Liver (tissue), 9 donors: ENCODE data around the gene GPR183. TPM values are rescaled to one million over a fixed set of nuclear protein-coding genes. Genes with fewer than 3 reads are reported as not detected.
"Not testable (repeated sequence)": the region's sequence is repeated elsewhere in the genome, so short reads cannot be mapped to it uniquely, and the experiment has no call there.

Experiments
- DNase-seq: peaks from one replicate; pipeline ENCODE4 v3.0.0-alpha.2; 2017; ENCODE audit warnings: low spot score
- H3K27ac ChIP-seq, 2 donors: one replicate each; pipeline ENCODE4 v1.7.0; 2013; ENCODE audit warnings: inconsistent platforms in 2 of 2, low read length in 2 of 2, control low read depth in 1 of 2, low read depth in 1 of 2, mild to moderate bottlenecking in 1 of 2
- H3K27me3 ChIP-seq, 4 donors: one replicate each; pipeline versions ENCODE4 v1.6.1 to v1.7.0; 2013; ENCODE audit warnings: low read length in 3 of 4, inconsistent platforms in 1 of 4, mild to moderate bottlenecking in 1 of 4, moderate library complexity in 1 of 4; ENCODE audit not compliant: control insufficient read depth in 4 of 4, insufficient read depth in 4 of 4
- H3K36me3 ChIP-seq, 4 donors: one replicate each; pipeline versions ENCODE4 v1.6.1 to v1.7.0; 2013; ENCODE audit warnings: low read length in 3 of 4, mild to moderate bottlenecking in 3 of 4, low read depth in 1 of 4, moderate library complexity in 1 of 4; ENCODE audit not compliant: control insufficient read depth in 4 of 4, insufficient read depth in 3 of 4
- H3K4me1 ChIP-seq, 4 donors: one replicate each; pipeline versions ENCODE4 v1.6.1 to v1.7.0; 2013; ENCODE audit warnings: low read length in 3 of 4, mild to moderate bottlenecking in 3 of 4, moderate library complexity in 1 of 4; ENCODE audit not compliant: control insufficient read depth in 4 of 4, insufficient read depth in 4 of 4
- H3K4me3 ChIP-seq, 3 donors: one replicate each; pipeline versions ENCODE4 v1.6.1 to v1.7.0; 2013; ENCODE audit warnings: low read length in 3 of 3, control low read depth in 1 of 3, low read depth in 1 of 3, mild to moderate bottlenecking in 1 of 3
- H3K9ac ChIP-seq, 2 donors: one replicate each; pipeline ENCODE4 v1.7.0; 2013; ENCODE audit warnings: low read length in 2 of 2, mild to moderate bottlenecking in 2 of 2, moderate library complexity in 2 of 2, control low read depth in 1 of 2, low read depth in 1 of 2
- H3K9me3 ChIP-seq, 4 donors: one replicate each; pipeline versions ENCODE4 v1.6.1 to v1.7.0; 2013; ENCODE audit warnings: low read length in 3 of 4; ENCODE audit not compliant: control insufficient read depth in 4 of 4
- EGR1 ChIP-seq, 2 donors: IDR thresholded peaks; 2 replicates each; pipeline ENCODE4 v1.6.1; 2016 to 2018; ENCODE audit warnings: antibody characterized with exemption in 2 of 2, low read depth in 2 of 2
- FOXA1 ChIP-seq: IDR thresholded peaks from 2 replicates; pipeline ENCODE4 v1.6.1; 2016; ENCODE audit warnings: antibody characterized with exemption
- FOXA2 ChIP-seq: IDR thresholded peaks from 2 replicates; pipeline ENCODE4 v1.6.1; 2016; ENCODE audit warnings: antibody characterized with exemption
- GABPA ChIP-seq, 2 donors: IDR thresholded peaks in 1 of 2; conservative IDR thresholded peaks in 1 of 2; 2 replicates each; pipeline ENCODE4 v1.6.1; 2016; ENCODE audit warnings: antibody characterized with exemption in 2 of 2, mild to moderate bottlenecking in 1 of 2, moderate library complexity in 1 of 2
- HNF4A ChIP-seq, 2 donors: conservative IDR thresholded peaks; 2 replicates each; pipeline ENCODE4 v1.6.1; 2016; ENCODE audit warnings: antibody characterized with exemption in 2 of 2, mild to moderate bottlenecking in 2 of 2
- HNF4G ChIP-seq: IDR thresholded peaks from 2 replicates; pipeline ENCODE4 v1.6.1; 2016; ENCODE audit warnings: antibody characterized with exemption
- JUND ChIP-seq, 2 donors: IDR thresholded peaks; 2 replicates each; pipeline ENCODE4 v1.6.1; 2016; ENCODE audit warnings: antibody characterized with exemption in 2 of 2
- NR2F2 ChIP-seq: IDR thresholded peaks from 2 replicates; pipeline ENCODE4 v1.6.1; 2016; ENCODE audit warnings: antibody characterized with exemption
- SP1 ChIP-seq: IDR thresholded peaks from 2 replicates; pipeline ENCODE4 v1.6.1; 2018; ENCODE audit warnings: antibody characterized with exemption, mild to moderate bottlenecking
- TAF1 ChIP-seq: conservative IDR thresholded peaks from 2 replicates; pipeline ENCODE4 v1.6.1; 2016; ENCODE audit warnings: antibody characterized with exemption, mild to moderate bottlenecking
- WGBS: extraction: QIAGEN DNeasy Blood & Tissue Kit; methylation state at CpG from one replicate; pipeline ENCODE4 v1.1.7; 2013; 5-methylcytosine and 5-hydroxymethylcytosine counted together
- polyA plus RNA-seq, 2 donors: library from polyadenylated mRNA; stranded (reverse) in 1 of 2; unstranded in 1 of 2; fragments of 200-250 nt in 1 of 2; fragments of >200 nt in 1 of 2; fragmentation: Nextera tagmentation in 1 of 2; extraction: Ambion mirVana in 1 of 2; gene quantifications; one replicate each; pipeline versions ENCODE4 v1.2.1 to v1.2.3, GENCODE V29; 2013 to 2015
- total RNA-seq, 2 donors: library from RNA; depleted of rRNA; stranded (reverse); fragments of >200 nt; gene quantifications; one replicate each; pipeline ENCODE4 v1.2.3, GENCODE V29; 2014
- TF ChIP-seq, protein P1 (sequence below): IDR thresholded peaks from 2 replicates; pipeline ENCODE4 v1.6.1; 2016; ENCODE audit warnings: antibody characterized with exemption
- TF ChIP-seq, protein P2 (sequence below): IDR thresholded peaks from 2 replicates; pipeline ENCODE4 v1.6.1; 2016; ENCODE audit warnings: antibody characterized with exemption, mild to moderate bottlenecking
- TF ChIP-seq, protein P3 (sequence below): IDR thresholded peaks from 2 replicates; pipeline ENCODE4 v1.6.1; 2016; ENCODE audit warnings: antibody characterized with exemption
- donor health status: healthy.
- donor health status: healthy.
- donor health status: healthy.
- donor health status: healthy.
- donor health status: healthy.

Gene GPR183
- total and polyA plus RNA-seq, 4 donors = 0.89 to 4.3 (median 2.9) TPM

DNA sequence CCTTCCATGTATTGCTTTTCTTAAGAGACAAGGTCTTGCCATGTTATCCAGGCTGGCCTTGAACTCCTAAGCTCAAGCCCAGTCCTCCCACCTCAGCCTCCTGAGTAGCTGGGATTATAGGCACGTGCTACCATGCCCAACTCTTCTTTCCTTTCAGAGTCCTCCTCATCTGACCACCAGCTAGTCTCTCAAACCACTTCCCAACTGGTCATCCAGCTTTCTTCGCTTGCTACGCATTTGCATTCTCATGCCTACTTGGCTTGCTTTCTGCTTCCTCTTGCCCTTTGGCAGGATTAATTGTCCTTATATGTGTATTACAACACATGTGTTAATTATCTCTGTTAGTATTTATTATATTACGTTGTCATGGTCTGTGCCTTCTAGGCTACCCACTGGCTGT lies 55.3 kb downstream of the GPR183 start:
- H3K27ac ChIP-seq = no peak overlapping the region
- no peak for DNase-seq
- no peaks in the 10 kb centered on the region for H3K9me3 ChIP-seq
- H3K27me3 ChIP-seq = no peaks in the 10 kb centered on the region
- no peak overlapping the region for H3K9ac ChIP-seq
- TF ChIP-seq HNF4G (no peak), FOXA2 (no peak), HNF4A (conservative IDR thresholded peaks at IDR 0.05) (no peak), JUND (IDR thresholded peaks at IDR 0.05) (no peak), GABPA (IDR thresholded peaks at IDR 0.05 in 1 of 2, conservative IDR thresholded peaks at IDR 0.05 in 1 of 2) (no peak), SP1 (no peak), FOXA1 (no peak)
- TF ChIP-seq, protein P1, sequence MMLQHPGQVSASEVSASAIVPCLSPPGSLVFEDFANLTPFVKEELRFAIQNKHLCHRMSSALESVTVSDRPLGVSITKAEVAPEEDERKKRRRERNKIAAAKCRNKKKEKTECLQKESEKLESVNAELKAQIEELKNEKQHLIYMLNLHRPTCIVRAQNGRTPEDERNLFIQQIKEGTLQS = no peak
- TF ChIP-seq, protein P2, sequence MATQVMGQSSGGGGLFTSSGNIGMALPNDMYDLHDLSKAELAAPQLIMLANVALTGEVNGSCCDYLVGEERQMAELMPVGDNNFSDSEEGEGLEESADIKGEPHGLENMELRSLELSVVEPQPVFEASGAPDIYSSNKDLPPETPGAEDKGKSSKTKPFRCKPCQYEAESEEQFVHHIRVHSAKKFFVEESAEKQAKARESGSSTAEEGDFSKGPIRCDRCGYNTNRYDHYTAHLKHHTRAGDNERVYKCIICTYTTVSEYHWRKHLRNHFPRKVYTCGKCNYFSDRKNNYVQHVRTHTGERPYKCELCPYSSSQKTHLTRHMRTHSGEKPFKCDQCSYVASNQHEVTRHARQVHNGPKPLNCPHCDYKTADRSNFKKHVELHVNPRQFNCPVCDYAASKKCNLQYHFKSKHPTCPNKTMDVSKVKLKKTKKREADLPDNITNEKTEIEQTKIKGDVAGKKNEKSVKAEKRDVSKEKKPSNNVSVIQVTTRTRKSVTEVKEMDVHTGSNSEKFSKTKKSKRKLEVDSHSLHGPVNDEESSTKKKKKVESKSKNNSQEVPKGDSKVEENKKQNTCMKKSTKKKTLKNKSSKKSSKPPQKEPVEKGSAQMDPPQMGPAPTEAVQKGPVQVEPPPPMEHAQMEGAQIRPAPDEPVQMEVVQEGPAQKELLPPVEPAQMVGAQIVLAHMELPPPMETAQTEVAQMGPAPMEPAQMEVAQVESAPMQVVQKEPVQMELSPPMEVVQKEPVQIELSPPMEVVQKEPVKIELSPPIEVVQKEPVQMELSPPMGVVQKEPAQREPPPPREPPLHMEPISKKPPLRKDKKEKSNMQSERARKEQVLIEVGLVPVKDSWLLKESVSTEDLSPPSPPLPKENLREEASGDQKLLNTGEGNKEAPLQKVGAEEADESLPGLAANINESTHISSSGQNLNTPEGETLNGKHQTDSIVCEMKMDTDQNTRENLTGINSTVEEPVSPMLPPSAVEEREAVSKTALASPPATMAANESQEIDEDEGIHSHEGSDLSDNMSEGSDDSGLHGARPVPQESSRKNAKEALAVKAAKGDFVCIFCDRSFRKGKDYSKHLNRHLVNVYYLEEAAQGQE = no peak
- peaks cover 3 to 10% (median 6%) of the 10 kb centered on the region in 4 donors for H3K36me3 ChIP-seq
- WGBS = 92% methylated on average over 4 of the region's 4 CpGs
- no peak overlapping the region for H3K4me3 ChIP-seq
- H3K4me1 ChIP-seq = no peaks in the 10 kb centered on the region

DNA sequence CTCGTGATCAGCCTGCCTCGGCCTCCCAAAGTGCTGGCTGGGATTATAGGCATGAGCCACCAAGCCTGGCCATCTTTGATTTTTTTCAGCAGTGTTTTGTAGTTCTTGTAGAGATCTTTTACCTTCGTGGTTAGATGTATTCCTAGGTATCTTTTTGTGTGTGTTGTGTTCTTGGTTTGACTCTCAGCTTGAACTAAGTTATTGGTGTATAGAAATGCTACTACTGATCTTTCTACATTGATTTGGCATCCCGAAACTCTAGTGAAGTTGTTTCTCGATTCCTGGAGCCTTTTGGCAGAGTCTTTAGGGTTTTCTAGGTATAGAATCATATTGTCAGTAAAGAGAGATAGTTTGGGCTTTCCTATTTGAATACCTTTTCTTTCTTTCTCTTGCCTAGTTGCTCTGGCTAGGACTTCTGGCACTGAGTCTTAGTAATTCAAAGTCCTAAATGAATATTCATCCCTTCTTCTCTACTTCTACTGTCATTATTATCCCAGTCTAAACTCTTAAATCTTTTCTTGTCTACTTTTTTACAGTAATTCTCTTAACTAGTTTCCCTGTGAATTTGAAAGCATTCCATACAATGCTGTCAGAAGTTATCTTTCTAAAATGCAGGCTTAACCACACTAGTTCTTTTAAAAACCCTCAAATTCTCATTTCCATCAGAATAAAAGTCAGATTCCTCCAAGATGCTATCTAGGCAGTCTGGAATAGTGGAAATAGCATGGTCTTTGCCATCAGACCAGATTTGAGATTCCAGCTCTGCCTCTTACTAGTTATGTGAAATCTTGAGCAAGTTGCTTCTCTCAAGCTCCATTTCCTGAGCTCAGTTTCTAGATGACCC lies 56.0 kb downstream of the GPR183 start:
- no peaks in the 10 kb centered on the region for H3K27me3 ChIP-seq
- H3K4me3 ChIP-seq = no peak overlapping the region
- 93% methylated on average over 5 of the region's 5 CpGs for WGBS
- peaks cover 3 to 10% (median 7%) of the 10 kb centered on the region in 4 donors for H3K36me3 ChIP-seq
- H3K27ac ChIP-seq = no peak overlapping the region
- DNase-seq = no peak
- no peaks in the 10 kb centered on the region for H3K9me3 ChIP-seq
- H3K9ac ChIP-seq = no peak overlapping the region
- H3K4me1 ChIP-seq = no peaks in the 10 kb centered on the region
- TF ChIP-seq FOXA2 (no peak), TAF1 (no peak), NR2F2 (no peak), SP1 (no peak), EGR1 (IDR thresholded peaks at IDR 0.05; ENCODE audit: low read depth in 2 of 2) (no peak)
- TF ChIP-seq, protein P3, sequence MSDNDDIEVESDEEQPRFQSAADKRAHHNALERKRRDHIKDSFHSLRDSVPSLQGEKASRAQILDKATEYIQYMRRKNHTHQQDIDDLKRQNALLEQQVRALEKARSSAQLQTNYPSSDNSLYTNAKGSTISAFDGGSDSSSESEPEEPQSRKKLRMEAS = no peak

DNA sequence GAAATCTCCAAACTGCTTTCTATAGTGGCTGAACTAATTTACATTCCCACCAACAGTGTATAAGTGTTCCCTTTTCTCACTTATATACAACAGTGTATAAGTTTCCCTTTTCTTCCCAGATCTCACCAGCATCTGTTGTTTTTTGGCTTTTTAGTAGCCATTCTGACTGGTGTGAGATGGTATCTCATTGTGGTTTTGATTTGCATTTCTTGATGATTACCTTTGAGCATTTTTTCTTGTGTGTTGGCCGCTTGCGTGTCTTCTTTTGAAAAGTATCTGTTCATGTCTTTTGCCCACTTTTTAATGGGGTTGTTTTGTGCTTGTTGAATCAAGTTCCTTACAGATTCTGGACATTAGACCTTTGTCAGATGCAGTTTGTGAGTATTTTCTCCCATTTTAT lies 57.6 kb downstream of the GPR183 start:
- DNase-seq, H3K9ac ChIP-seq, H3K9me3 ChIP-seq, H3K27ac ChIP-seq, H3K4me3 ChIP-seq, H3K4me1 ChIP-seq, H3K36me3 ChIP-seq, H3K27me3 ChIP-seq: not testable (repeated sequence)
- 98% methylated on average over 2 of the region's 2 CpGs for WGBS

DNA sequence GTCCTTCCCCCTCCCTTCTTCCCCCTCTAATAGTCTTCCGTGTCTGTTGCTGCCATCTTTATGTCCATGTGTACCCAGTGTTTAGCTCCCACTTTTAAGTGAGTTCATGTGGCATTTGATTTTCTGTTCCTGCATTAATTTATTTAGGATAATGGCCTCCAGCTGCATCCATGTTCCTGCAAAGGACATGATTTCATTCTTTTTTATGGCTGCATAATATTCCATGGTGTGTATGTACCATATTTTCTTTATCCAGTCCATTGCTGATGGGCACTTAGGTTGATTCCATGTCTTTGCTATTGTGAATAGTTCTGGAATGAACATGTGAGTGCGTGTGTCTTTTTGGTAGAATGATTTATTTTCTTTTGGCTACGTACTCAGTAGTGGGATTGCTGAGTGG lies 58.0 kb downstream of the GPR183 start:
- not testable (repeated sequence) for H3K4me3 ChIP-seq, H3K9ac ChIP-seq, H3K9me3 ChIP-seq, H3K36me3 ChIP-seq, H3K27ac ChIP-seq, DNase-seq, H3K27me3 ChIP-seq, H3K4me1 ChIP-seq
- 96% methylated on average over 3 of the region's 3 CpGs for WGBS
